RWPE1 (cell line): ENCODE results near the gene FGF2.
"Not testable (repeated sequence)": the region's sequence is repeated elsewhere in the genome, so short reads cannot be mapped to it uniquely, and the experiment has no call there.

ENCODE experiments used
- CTCF ChIA-PET: fragments of 350-600 bp; sonication (Branson Sonifier 250); formaldehyde crosslinking; extraction: SDS; loops from one replicate; lab custom pipeline; 2021; lab: Yijun Ruan, JAX
- POLR2A ChIA-PET: fragments of 400-600 bp; formaldehyde crosslinking; extraction: SDS; loops from one replicate; lab custom pipeline; 2020; ENCODE audit warnings: antibody characterized with exemption; ENCODE audit not compliant: low non-redundant PET; lab: Yijun Ruan, JAX
- DNase-seq: peaks from one replicate; pipeline ENCODE4 v3.0.0; 2012; ENCODE audit warnings: low spot score
- H3K27ac ChIP-seq: fragments of 450-650 bp; 2 replicates; pipeline ENCODE4 v1.5.1; 2017
- CTCF ChIP-seq: fragments of 450-650 bp; conservative IDR thresholded peaks from 2 replicates; pipeline ENCODE4 v1.5.1; 2017; ENCODE audit warnings: low read depth, mild to moderate bottlenecking

Gene FGF2

GRCh38 chr4:122863639-122864038, 37.0 kb downstream of the FGF2 start:
- no peak for TF ChIP-seq CTCF
- no peak overlapping the region for H3K27ac ChIP-seq
- CTCF ChIA-PET: interaction anchor here (0.6 to 1.2 kb wide), 2 partner anchors 12 to 69 kb away, joined by 3 to 4 read pairs; no protein-coding TSS in a partner anchor
- DNase-seq: no peak
- POLR2A ChIA-PET: no interaction called here

GRCh38 chr4:122865425-122865824, 38.8 kb downstream of the FGF2 start:
- no peak overlapping the region for H3K27ac ChIP-seq
- no peak for DNase-seq
- CTCF ChIA-PET: no interaction called here
- POLR2A ChIA-PET: no interaction called here
- no peak for TF ChIP-seq CTCF

- CTCF ChIA-PET, DNase-seq, POLR2A ChIA-PET, H3K27ac ChIP-seq: not testable (repeated sequence)
Observed at GRCh38 chr4:122868235-122868634, 41.6 kb downstream of the FGF2 start.

GRCh38 chr4:122873146-122873545, 46.5 kb downstream of the FGF2 start:
- ChIA-PET POLR2A (no interaction called here), CTCF (no interaction called here)
- DNase-seq: no peak
- no peak for TF ChIP-seq CTCF
- peak overlapping the region; percentile 40; the same call in 1 of the 2 replicates for H3K27ac ChIP-seq

GRCh38 chr4:122873821-122874593, 47.4 kb downstream of the FGF2 start:
- POLR2A ChIA-PET: no interaction called here
- no peak overlapping the region for H3K27ac ChIP-seq
- CTCF ChIA-PET: interaction anchor here (0.6 to 1.2 kb wide), 3 partner anchors 16 to 1764 kb away, joined by 3 to 9 read pairs (median 3); no protein-coding TSS in a partner anchor
- TF ChIP-seq CTCF: no peak
- peak; percentile 73 for DNase-seq

GRCh38 chr4:122875949-122876348, 49.3 kb downstream of the FGF2 start:
- H3K27ac ChIP-seq: 0 out of 2 replicates have a peak overlapping the region, but pooled peaks have one; percentile 33
- ChIA-PET POLR2A (no interaction called here), CTCF (interaction anchor here (1.6 kb wide), 1 partner anchor 13 kb away, joined by 4 read pairs; no protein-coding TSS in a partner anchor)
- DNase-seq: no peak
- TF ChIP-seq CTCF: no peak

- ChIA-PET POLR2A (no interaction called here), CTCF (interaction anchor here (1.2 to 1.6 kb wide), 2 partner anchors 14 to 38 kb away, joined by 3 to 4 read pairs; no protein-coding TSS in a partner anchor)
- no peak for DNase-seq
- H3K27ac ChIP-seq: no peak overlapping the region
- no peak for TF ChIP-seq CTCF
Observed at GRCh38 chr4:122876456-122876855, 49.8 kb downstream of the FGF2 start.
